ENCODE data around the gene AGPAT4.

The AGPAT4 gene

DNA sequence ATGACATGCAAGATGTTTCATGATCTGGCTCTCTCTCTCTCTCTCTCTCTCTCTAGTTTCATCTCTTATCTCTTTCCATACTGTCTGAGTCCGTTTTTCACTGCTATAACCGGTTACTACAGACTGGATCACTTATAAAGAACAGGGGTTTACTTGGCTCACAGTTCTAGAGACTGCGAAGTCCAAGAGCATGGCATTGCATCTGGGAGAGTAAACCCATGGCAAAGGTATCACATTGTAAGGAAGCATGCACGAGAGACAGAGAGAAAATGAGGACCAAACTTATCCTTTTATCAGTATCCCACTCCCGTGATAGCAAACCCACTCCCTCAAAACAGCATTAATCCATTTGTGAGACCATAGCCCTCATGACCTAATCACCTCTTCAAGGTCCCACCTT is 7.2 kb upstream of the AGPAT4 start:
- no peak for DNase-seq

DNA sequence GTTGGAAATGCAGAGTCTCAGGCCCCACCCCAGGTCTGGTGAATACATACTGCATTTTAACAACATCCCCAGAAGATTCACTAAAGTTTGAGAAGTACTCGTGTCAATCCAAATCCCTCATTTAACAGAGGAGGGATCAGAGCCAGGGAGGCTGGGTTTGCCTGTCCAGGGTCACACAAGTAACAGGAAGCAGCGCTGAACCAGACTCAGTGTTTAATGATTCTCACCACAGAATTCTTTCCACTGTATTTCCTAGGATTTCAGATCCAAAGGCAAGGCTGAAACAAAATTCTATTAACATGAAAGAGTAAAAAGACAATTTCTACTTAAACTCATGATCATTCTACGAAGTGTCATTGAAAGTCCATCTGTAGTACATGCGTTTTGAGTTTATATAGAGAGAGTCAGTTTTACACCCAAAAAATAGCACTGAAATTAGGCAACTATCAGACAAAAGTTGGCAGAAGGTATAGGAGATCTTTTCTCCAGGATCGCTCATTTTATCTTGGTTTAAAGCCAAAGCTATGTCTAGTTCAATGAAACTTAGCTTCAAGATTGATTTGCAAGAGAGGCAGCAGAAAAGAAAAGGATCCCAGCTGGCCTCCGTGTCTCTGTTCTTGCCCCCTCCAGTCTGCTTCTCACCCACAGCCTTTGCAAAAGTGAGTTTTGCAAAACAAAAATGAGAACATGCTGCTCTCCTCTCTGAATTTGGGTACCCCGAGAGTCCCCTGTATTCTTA is 6.0 kb upstream of the AGPAT4 start:
- DNase-seq: no peak

DNA sequence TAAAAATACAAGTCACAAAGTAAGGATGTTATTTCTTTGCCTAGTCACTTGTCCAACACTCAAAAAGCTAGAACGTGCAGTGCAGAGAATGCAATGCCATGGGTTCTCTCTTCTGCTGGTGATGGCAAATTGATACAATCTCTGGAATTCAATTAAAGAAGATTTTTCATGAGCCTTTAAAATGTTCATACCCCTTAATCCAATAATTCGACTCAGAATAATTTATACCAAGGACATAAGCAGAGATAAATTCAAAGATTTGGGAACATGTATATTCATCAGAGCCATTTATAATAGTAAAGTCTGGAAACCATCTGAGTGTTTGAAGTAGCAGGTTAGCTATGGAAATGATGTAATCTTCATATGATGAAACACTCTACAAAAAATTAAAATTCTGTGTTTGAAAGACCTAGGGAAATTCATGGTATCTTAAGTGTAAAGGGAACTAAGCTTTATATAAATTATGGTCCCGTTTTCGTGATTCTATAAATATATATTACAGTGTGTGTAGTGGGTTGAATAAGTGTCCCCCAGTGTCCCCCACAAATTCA is 2.8 kb upstream of the AGPAT4 start:
- DNase-seq: no peak

GRCh38 chr6:161274898-161275297 is 1.0 kb upstream of the AGPAT4 start:
- no peak for DNase-seq

DNA sequence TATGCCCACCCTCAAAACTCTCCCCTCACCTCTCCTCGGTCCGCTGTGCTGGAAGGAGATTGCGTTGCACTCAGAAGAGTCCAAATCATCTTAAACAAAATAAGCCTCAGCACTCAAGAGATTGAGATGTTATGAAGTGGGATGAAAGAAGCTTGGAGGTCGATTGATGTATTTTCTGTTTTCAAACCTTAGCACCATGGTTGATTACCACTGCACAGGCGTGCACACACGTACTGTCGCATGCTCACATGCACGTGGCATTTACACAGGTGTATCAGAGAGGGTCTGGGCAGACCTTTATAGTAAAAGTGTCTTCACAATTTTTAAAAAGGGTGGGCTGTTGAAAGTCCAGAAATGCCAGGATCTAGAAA is 612 bp upstream of the AGPAT4 start:
- no peak for DNase-seq

- peak; percentile 14 for DNase-seq
Observed at GRCh38 chr6:161273274-161273751, 548 bp downstream of the AGPAT4 start.

- DNase-seq: no peak
Observed at GRCh38 chr6:161272635-161273273, 1.1 kb downstream of the AGPAT4 start.

DNA sequence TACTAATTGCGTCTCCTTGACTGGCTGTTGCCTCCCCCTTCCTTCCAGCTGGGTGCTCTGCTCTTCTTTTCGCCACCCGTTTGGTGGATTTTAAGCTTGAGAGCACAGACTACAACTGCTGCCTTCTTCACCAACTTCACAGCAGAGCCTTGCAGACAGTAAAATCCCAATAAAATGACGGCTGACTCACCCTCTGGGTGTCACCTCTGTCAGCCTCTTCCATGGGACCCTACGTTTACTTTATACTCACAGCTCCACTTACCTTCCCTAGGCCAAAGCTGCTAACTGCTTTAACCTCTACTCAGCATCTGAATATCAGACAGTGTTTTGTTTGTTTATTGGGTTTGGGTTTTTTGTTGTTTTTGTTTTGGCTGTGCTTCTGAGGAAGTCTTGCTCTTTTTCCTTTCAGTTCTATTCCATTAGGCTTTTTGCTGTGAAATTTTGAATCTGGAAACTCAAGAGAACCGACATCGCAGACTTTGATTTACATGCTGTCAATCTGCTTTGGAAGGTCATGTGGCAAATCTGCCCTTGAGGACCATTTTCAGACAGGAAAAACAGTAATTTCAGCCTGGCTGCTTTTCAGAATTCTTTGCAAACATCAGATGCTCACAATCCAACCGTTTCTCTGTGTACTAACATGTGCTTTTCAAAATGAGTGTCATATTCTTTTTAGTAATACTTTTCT is 2.4 kb downstream of the AGPAT4 start:
- no peak for DNase-seq

GRCh38 chr6:161270116-161270515 is 3.7 kb downstream of the AGPAT4 start:
- DNase-seq: no peak

DNA sequence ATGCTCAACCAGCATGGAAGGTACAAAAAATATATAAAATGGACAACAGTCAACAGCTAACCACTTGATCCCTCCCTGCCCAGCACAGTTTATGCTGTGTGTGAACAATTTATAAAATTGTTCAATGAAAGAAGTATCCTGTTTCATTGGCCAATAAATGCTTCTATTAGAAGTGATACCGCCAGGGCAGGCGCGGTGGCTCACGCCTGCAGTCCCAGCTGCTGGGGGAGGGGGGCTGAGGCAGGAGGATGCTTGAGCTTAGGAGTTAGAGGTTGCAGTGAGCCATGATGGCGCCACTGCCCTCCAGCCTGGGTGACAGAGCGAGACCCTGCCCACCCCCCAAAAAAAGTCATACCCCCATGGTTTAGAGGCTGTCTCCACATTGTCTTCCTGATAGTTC is 4.6 kb downstream of the AGPAT4 start:
- no peak for DNase-seq

DNA sequence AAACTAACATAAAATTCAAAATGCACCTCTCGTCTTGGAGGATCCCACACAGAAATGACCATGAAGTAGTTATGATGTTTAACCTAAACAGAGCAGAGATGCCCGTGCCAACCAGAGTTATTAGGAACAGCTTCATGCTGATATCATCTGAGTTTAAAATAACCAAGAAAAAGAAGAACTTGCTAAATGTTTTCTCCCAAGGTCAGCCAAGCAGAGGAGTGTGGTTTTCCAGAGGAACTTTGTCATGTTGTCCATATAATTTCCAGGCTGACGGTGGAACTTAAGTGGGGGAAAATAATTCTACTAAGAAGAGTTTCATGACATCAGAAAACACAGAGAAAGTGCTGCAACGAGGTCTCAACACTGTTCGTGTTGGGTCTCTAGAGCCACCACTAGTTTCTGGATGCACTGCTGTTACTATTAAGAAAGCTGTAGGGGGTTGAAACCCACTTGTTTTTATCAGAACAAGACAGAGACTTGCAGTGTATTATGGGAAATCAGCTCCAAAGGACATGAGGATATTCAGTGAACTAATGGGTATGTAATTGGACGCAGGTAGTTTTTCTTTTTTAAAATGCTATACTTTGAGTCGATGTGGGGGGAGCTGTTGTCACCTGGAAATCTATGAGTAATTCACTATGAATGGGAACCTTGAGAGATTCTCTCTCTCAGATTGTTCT is 5.2 kb downstream of the AGPAT4 start:
- DNase-seq: no peak

- DNase-seq: no peak
Observed at GRCh38 chr6:161266513-161267230, 7.2 kb downstream of the AGPAT4 start.

DNA sequence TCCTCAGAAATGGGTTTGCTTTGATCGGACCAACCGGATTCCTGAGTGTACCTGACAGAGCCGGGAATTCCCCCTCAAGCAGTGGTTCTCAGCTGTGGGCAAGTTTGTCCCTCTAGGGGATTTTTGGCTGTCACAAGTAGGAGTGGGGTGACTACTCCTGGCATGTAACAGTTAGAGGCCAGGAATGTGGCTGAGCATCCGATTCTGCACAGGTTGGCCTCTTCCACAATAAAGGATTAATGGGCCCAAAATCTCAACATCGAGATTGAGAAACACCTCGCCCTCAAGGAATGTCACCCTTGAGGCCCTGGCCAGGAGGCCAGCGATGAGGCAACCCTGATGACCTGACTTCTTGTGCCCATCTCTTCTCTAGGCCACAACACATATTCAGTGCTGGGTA is 7.9 kb downstream of the AGPAT4 start:
- DNase-seq: no peak

- DNase-seq: no peak
Observed at GRCh38 chr6:161265554-161265953, 8.3 kb downstream of the AGPAT4 start.

DNA sequence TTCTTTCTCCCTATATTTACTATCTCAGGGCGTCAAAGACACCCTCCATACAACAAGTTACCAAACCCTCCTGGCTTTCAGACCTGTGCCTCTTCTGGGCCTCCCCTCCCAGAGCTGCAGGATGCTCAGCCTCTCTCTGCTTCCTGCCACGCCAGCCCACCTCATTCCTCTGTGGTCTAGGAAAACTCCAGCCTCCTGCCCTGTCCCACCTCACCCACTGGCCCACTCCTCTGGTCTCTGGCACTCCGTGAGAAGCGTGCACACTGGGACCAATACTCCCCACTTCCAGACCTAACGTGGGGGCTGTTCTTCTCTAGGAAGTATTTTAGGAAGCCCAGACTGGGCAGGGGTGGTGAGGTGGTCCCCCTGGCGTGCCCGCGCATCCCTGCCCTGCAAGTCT is 9.7 kb downstream of the AGPAT4 start:
- DNase-seq: no peak

DNA sequence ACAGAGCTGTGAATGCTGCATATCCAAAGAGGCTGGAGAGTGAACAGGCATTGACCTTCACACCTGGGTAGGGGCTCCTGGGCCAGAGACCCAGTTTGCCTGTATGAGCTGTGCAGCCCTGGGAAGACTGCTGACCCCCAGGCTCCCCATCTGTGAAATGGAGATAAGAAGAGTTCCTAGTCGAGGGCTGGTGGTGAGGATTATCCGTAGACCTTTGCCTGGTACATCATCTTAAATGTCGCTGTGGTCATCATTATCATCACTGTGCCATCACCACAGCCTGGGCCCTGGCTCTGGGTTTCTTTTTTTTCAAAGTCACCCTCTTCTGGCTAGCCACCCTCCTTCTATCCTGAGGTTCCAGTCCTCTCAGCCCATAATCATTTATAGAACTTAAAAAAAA is 12.0 kb downstream of the AGPAT4 start:
- DNase-seq: no peak

- no peak for DNase-seq
Observed at GRCh38 chr6:161261325-161261724, 12.5 kb downstream of the AGPAT4 start.

DNA sequence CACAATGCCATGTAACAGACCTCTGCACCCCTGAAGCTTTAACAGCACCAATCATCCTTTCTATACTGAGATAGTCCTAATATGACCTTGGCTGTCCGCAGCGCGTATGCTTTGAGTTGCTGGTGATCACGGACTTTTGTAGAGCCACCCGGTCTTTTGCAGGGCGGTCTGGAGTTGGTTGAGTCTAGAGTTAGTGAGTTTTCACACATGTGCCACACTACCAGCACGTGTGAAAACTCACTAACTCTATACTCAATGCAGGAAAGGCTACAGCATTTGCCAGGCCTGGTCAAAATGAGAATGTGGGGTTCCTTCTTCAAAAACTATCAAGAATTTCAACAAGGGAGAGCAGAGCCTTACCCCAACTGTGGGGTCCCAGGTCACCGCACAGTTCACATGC is 14.6 kb downstream of the AGPAT4 start:
- DNase-seq: no peak

GRCh38 chr6:161257793-161258457 is 15.9 kb downstream of the AGPAT4 start:
- DNase-seq: no peak

DNA sequence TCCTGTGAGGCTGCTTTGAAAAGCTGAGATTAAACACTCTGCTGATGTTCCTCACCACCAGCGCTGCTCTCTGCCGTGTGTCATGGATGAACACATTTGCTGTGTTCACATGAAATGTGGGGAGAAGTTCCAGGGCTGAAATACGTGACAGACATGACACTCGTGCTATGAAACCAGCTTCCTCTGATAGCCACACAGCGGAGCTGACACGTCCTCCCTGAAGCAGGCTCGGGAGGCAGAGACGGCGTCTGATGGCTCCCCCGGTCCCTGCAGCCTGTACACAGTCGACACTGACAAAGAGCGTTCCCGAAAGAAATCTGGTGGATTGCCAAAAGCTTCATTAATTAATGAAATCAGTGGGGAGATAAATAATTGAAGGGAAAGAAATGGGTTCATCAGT is 17.5 kb downstream of the AGPAT4 start:
- no peak for DNase-seq

- DNase-seq: no peak
Observed at GRCh38 chr6:161255518-161255917, 18.3 kb downstream of the AGPAT4 start.
